HepG2 (cell line): ENCODE data around the gene SMYD2. TPM values are rescaled to one million over a fixed set of nuclear protein-coding genes. Genes with fewer than 3 reads are reported as not detected.

Experiments
- ATAC-seq: fragments of 200-7000 bp; cut with Tn5 transposase; 3 replicates; pipeline ENCODE4 v1.9.1; 2020; ENCODE audit warnings: mild to moderate bottlenecking, moderate library complexity
- BruUV-seq: library from RNA; stranded (reverse); fragments of 400-500 nt; replicated peaks from 2 replicates; lab custom pipeline; 2021; lab: Mats Ljungman, UMichigan
- CTCF ChIA-PET: fragments of 300-600 bp; formaldehyde crosslinking; extraction: SDS; loops from one replicate; lab custom pipeline; 2021; ENCODE audit warnings: low total read pairs, inconsistent platforms, low intra/inter-chr PET ratio; lab: Yijun Ruan, JAX
- POLR2A ChIA-PET: fragments of 350-600 bp; sonication (Branson Sonifier 250); formaldehyde crosslinking; loops from one replicate; lab custom pipeline; 2020; ENCODE audit warnings: antibody characterized with exemption, inconsistent platforms; lab: Yijun Ruan, JAX
- DNase-seq: peaks from one replicate; pipeline ENCODE4 v3.0.0-alpha.2; 2015; ENCODE audit warnings: low spot score
- FAIRE-seq: peaks from 3 replicates; lab custom pipeline; 2011; peaks lifted over from hg19 to GRCh38; lab: Jason Lieb, UNC
- H2AFZ ChIP-seq: one replicate; pipeline ENCODE4 v1.6.1; 2011; ENCODE audit warnings: low read length, inconsistent platforms
- H3K27ac ChIP-seq: fragments of 300-600 bp; 3 replicates; pipeline ENCODE4 v1.8.0; 2011; ENCODE audit warnings: mixed run types, mild to moderate bottlenecking, mixed read lengths, low read length, inconsistent platforms; ENCODE audit not compliant: insufficient read depth; ENCODE audit errors: extremely low read length
- H3K27me3 ChIP-seq, 2 experiments: fragments of 200-600 bp in 1 of 2; 2 replicates in 1 of 2; 3 replicates in 1 of 2; pipeline versions ENCODE4 v1.6.0 to v1.8.0; 2011; ENCODE audit warnings: low read length in 2 of 2, mild to moderate bottlenecking in 2 of 2, moderate library complexity in 2 of 2, inconsistent platforms in 1 of 2; ENCODE audit not compliant: insufficient read depth in 2 of 2, control insufficient read depth in 1 of 2
- H3K36me3 ChIP-seq, 2 experiments: fragments of 200-600 bp in 1 of 2; replicated peaks in 1 of 2; 2 replicates in 1 of 2; 3 replicates in 1 of 2; pipeline versions ENCODE4 v1.5.1 to v1.8.0; 2011; ENCODE audit warnings: low read length in 2 of 2, inconsistent platforms in 1 of 2; ENCODE audit not compliant: insufficient read depth in 2 of 2, control insufficient read depth in 1 of 2
- H3K4me1 ChIP-seq: 2 replicates; pipeline ENCODE4 v1.5.1; 2012; ENCODE audit warnings: low read length, inconsistent platforms; ENCODE audit not compliant: insufficient read depth
- H3K4me2 ChIP-seq: 2 replicates; pipeline ENCODE4 v1.6.0; 2011; ENCODE audit warnings: low read depth, low read length, inconsistent platforms
- H3K4me3 ChIP-seq, 3 experiments: fragments of 200-600 bp in 1 of 3; sonication (generic), shearing (Covaris generic) in 1 of 3; replicated peaks in 1 of 3; 2 replicates each; pipeline ENCODE4 v1.5.1; 2011 to 2016; ENCODE audit warnings: low read length in 3 of 3, inconsistent platforms in 2 of 3, low read depth in 2 of 3, mild to moderate bottlenecking in 2 of 3, control low read depth in 1 of 3, mixed read lengths in 1 of 3; ENCODE audit not compliant: insufficient read depth in 1 of 3
- H3K79me2 ChIP-seq: one replicate; pipeline ENCODE4 v1.6.1; 2011; ENCODE audit warnings: low read length, inconsistent platforms; ENCODE audit not compliant: insufficient read depth
- H3K9ac ChIP-seq: 2 replicates; pipeline ENCODE4 v1.6.0; 2011; ENCODE audit warnings: mild to moderate bottlenecking, low read depth, low read length, inconsistent platforms; ENCODE audit not compliant: insufficient read depth
- H3K9me3 ChIP-seq: 2 replicates; pipeline ENCODE4 v1.5.1; 2012; ENCODE audit warnings: mild to moderate bottlenecking, low read length
- H4K20me1 ChIP-seq: 2 replicates; pipeline ENCODE4 v1.6.0; 2011; ENCODE audit warnings: inconsistent platforms, mild to moderate bottlenecking, low read length, moderate library complexity; ENCODE audit not compliant: insufficient read depth
- ATF1 ChIP-seq: IDR thresholded peaks from 2 replicates; pipeline ENCODE4 v1.6.1; 2016; ENCODE audit warnings: mild to moderate bottlenecking, control low read depth
- CHD4 ChIP-seq: fragments of 200-600 bp; sonication (generic); IDR thresholded peaks from 2 replicates; pipeline ENCODE4 v1.7.0; 2017; ENCODE audit warnings: mild to moderate bottlenecking, low read length, borderline replicate concordance
- DPF2 ChIP-seq: sonication (generic); formaldehyde crosslinking; IDR thresholded peaks from 2 replicates; pipeline ENCODE4 v1.4.0; 2020; ENCODE audit warnings: mild to moderate bottlenecking, low read depth, missing genetic modification reagents, borderline replicate concordance
- FOXA3 ChIP-seq: IDR thresholded peaks from 2 replicates; pipeline ENCODE4 v1.6.1; 2016; ENCODE audit warnings: missing genetic modification reagents, missing compliant biosample characterization
- HMGXB4 ChIP-seq, 2 experiments: sonication (generic) in 1 of 2; formaldehyde crosslinking in 1 of 2; IDR thresholded peaks; 2 replicates each; pipeline versions ENCODE4 v1.4.0 to v1.6.1; 2018 to 2020; ENCODE audit warnings: missing genetic modification reagents in 2 of 2, borderline replicate concordance in 1 of 2, low read depth in 1 of 2, mild to moderate bottlenecking in 1 of 2, missing biosample characterization in 1 of 2
- STAG1 ChIP-seq: sonication (generic); formaldehyde crosslinking; IDR thresholded peaks from 2 replicates; pipeline ENCODE4 v1.4.0; 2020; ENCODE audit warnings: missing genetic modification reagents
- TCF7L2 ChIP-seq: IDR thresholded peaks from 2 replicates; pipeline ENCODE4 v1.6.1; 2011; ENCODE audit warnings: mild to moderate bottlenecking, low read depth, low read length, moderate library complexity
- U2AF2 ChIP-seq: fragments of 200-400 bp; formaldehyde crosslinking; IDR thresholded peaks from 2 replicates; pipeline ENCODE4 v1.6.1; 2017; ENCODE audit warnings: low read depth, mild to moderate bottlenecking, low read length
- ZNF501 ChIP-seq: sonication (generic); formaldehyde crosslinking; IDR thresholded peaks from 2 replicates; pipeline ENCODE4 v1.5.1; 2020; ENCODE audit warnings: mild to moderate bottlenecking, moderate library complexity, missing genetic modification reagents
- ZNF547 ChIP-seq: sonication (generic); formaldehyde crosslinking; IDR thresholded peaks from 2 replicates; pipeline ENCODE4 v1.5.1; 2020; ENCODE audit warnings: mild to moderate bottlenecking, missing genetic modification reagents
- ZNF788 ChIP-seq: sonication (generic); formaldehyde crosslinking; IDR thresholded peaks from 2 replicates; pipeline ENCODE4 v1.5.0; 2020; ENCODE audit warnings: mild to moderate bottlenecking, missing genetic modification reagents, borderline replicate concordance
- WGBS: methylation state at CpG from one replicate; pipeline ENCODE4 v1.1.6; 2017; ENCODE audit warnings: low lambda C conversion rate; 5-methylcytosine and 5-hydroxymethylcytosine counted together
- in situ Hi-C: cut with HindIII; loops from 2 replicates; pipeline ENCODE4 v1.10.0; 2017; ENCODE audit warnings: low pct_unique_long_range_greater_than_20kb; ENCODE audit not compliant: extremely low pct_ligation_motif_present
- intact Hi-C: fragments of 100-400 bp; cut with micrococcal nuclease; formaldehyde crosslinking; loops from one replicate; pipeline ENCODE4 v1.10.0; 2022; ENCODE audit not compliant: unreplicated experiment
- polyA plus RNA-seq, 8 experiments: library from polyadenylated mRNA; depleted of rRNA in 3 of 8; stranded (reverse) in 7 of 8; unstranded in 1 of 8; fragments of >200 nt; fragmentation: Illumina TruSeq in 4 of 8; extraction: Trizol in 4 of 8; gene quantifications; 2 replicates each; pipeline versions ENCODE4 v1.2.1 to v1.2.3, GENCODE V29; 2011 to 2016; ENCODE audit warnings: low read depth in 4 of 8, missing spikeins in 1 of 8, mixed read lengths in 1 of 8; ENCODE audit not compliant: insufficient read depth in 1 of 8
- total RNA-seq, 5 experiments: library from RNA; depleted of rRNA; stranded (reverse); fragments of >200 nt; fragmentation: Illumina TruSeq; extraction: Trizol; gene quantifications; 2 replicates each; pipeline ENCODE4 v1.2.3, GENCODE V29; 2016; ENCODE audit warnings: low read depth in 1 of 5
- TF ChIP-seq, protein P1 (sequence below): sonication (generic); formaldehyde crosslinking; IDR thresholded peaks from 2 replicates; pipeline ENCODE4 v1.4.0; 2020; ENCODE audit warnings: missing genetic modification reagents, borderline replicate concordance
- TF ChIP-seq, protein P2 (sequence below): sonication (generic); formaldehyde crosslinking; IDR thresholded peaks from 2 replicates; pipeline ENCODE4 v1.5.1; 2020; ENCODE audit warnings: mild to moderate bottlenecking, moderate library complexity, missing genetic modification reagents
- TF ChIP-seq, protein P3 (sequence below): sonication (generic); formaldehyde crosslinking; IDR thresholded peaks from 2 replicates; pipeline ENCODE4 v1.4.0; 2020; ENCODE audit warnings: missing genetic modification reagents

SMYD2 gene
- total and polyA plus RNA-seq, 2 of the 13 experiments (the other 11 are each of a cell fraction or from before 2014, with no cell fraction given) = 72.7 to 139 TPM

GRCh38 chr1:214331827-214332423 is 51.0 kb downstream of the SMYD2 start:
- intact Hi-C loops = loop anchor here (10.0 kb wide), 1 partner anchor 1193 kb away; no protein-coding TSS in a partner anchor
- POLR2A ChIA-PET = no interaction called here
- peaks cover 22 to 71% of the 10 kb centered on the region in 2 experiments for H3K36me3 ChIP-seq
- H3K79me2 ChIP-seq = no peaks in the 10 kb centered on the region
- peak; percentile 51 for FAIRE-seq
- H3K4me1 ChIP-seq = no peaks in the 10 kb centered on the region
- ATAC-seq = peak; percentile 62
- peaks cover 3% of the 10 kb centered on the region for H4K20me1 ChIP-seq
- no peaks in the 10 kb centered on the region for H3K9me3 ChIP-seq
- no peak overlapping the region for H3K4me2 ChIP-seq
- CTCF ChIA-PET = interaction anchor here (0.7 to 8.2 kb wide), 6 partner anchors 60 to 296 kb away, joined by 3 to 82 read pairs (median 8); no protein-coding TSS in a partner anchor
- H3K27me3 ChIP-seq = no peaks in the 10 kb centered on the region
- H3K4me3 ChIP-seq = no peak overlapping the region
- no peak overlapping the region for H3K27ac ChIP-seq
- H2AFZ ChIP-seq = no peak overlapping the region
- no peak overlapping the region for H3K9ac ChIP-seq
- DNase-seq = peak; percentile 26
- no TSS peak for BruUV-seq
- in situ Hi-C loops = loop anchor here (5.0 to 10.0 kb wide), 3 partner anchors 70 to 253 kb away; no protein-coding TSS in a partner anchor
- 81% methylated on average over 7 of the region's 9 CpGs for WGBS
- TF ChIP-seq ZNF547 (CRISPR knock-in tag) = no peak
- TF ChIP-seq HMGXB4 (CRISPR knock-in tag; IDR thresholded peaks at IDR 0.05; ENCODE audit: borderline replicate concordance in 1 of 2, low read depth in 1 of 2) = peak in 1 of 2 experiments; percentile 39; a peak in 1 of 4 replicates
- no peak for TF ChIP-seq FOXA3
- TF ChIP-seq ZNF501 (CRISPR knock-in tag) = 0 out of 2 replicates have a peak, but pooled peaks have one; percentile 38
- no peak for TF ChIP-seq DPF2 (CRISPR knock-in tag)
- peak; percentile 74 for TF ChIP-seq STAG1
- TF ChIP-seq, protein P1, sequence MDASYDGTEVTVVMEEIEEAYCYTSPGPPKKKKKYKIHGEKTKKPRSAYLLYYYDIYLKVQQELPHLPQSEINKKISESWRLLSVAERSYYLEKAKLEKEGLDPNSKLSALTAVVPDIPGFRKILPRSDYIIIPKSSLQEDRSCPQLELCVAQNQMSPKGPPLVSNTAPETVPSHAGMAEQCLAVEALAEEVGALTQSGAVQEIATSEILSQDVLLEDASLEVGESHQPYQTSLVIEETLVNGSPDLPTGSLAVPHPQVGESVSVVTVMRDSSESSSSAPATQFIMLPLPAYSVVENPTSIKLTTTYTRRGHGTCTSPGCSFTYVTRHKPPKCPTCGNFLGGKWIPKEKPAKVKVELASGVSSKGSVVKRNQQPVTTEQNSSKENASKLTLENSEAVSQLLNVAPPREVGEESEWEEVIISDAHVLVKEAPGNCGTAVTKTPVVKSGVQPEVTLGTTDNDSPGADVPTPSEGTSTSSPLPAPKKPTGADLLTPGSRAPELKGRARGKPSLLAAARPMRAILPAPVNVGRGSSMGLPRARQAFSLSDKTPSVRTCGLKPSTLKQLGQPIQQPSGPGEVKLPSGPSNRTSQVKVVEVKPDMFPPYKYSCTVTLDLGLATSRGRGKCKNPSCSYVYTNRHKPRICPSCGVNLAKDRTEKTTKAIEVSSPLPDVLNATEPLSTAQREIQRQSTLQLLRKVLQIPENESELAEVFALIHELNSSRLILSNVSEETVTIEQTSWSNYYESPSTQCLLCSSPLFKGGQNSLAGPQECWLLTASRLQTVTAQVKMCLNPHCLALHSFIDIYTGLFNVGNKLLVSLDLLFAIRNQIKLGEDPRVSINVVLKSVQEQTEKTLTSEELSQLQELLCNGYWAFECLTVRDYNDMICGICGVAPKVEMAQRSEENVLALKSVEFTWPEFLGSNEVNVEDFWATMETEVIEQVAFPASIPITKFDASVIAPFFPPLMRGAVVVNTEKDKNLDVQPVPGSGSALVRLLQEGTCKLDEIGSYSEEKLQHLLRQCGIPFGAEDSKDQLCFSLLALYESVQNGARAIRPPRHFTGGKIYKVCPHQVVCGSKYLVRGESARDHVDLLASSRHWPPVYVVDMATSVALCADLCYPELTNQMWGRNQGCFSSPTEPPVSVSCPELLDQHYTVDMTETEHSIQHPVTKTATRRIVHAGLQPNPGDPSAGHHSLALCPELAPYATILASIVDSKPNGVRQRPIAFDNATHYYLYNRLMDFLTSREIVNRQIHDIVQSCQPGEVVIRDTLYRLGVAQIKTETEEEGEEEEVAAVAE (CRISPR knock-in tag) = no peak
- TF ChIP-seq ATF1 (CRISPR knock-in tag) = no peak
- TF ChIP-seq U2AF2 = no peak
- TF ChIP-seq, protein P2, sequence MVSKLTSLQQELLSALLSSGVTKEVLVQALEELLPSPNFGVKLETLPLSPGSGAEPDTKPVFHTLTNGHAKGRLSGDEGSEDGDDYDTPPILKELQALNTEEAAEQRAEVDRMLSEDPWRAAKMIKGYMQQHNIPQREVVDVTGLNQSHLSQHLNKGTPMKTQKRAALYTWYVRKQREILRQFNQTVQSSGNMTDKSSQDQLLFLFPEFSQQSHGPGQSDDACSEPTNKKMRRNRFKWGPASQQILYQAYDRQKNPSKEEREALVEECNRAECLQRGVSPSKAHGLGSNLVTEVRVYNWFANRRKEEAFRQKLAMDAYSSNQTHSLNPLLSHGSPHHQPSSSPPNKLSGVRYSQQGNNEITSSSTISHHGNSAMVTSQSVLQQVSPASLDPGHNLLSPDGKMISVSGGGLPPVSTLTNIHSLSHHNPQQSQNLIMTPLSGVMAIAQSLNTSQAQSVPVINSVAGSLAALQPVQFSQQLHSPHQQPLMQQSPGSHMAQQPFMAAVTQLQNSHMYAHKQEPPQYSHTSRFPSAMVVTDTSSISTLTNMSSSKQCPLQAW (CRISPR knock-in tag) = 0 out of 2 replicates have a peak, but pooled peaks have one; percentile 34
- no peak for TF ChIP-seq ZNF788 (CRISPR knock-in tag)
- TF ChIP-seq, protein P3, sequence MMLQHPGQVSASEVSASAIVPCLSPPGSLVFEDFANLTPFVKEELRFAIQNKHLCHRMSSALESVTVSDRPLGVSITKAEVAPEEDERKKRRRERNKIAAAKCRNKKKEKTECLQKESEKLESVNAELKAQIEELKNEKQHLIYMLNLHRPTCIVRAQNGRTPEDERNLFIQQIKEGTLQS = no peak
- no peak for TF ChIP-seq TCF7L2
- no peak for TF ChIP-seq CHD4
